Measurements from ENCODE around the gene FGF14. TPM values are rescaled to one million over a fixed set of nuclear protein-coding genes. Genes with fewer than 3 reads are reported as not detected.

Gene FGF14
- polyA plus RNA-seq, 1 donor (not counting 4 experiments of a cell fraction or from before 2014, with no cell fraction given): 0.09 TPM

DNA sequence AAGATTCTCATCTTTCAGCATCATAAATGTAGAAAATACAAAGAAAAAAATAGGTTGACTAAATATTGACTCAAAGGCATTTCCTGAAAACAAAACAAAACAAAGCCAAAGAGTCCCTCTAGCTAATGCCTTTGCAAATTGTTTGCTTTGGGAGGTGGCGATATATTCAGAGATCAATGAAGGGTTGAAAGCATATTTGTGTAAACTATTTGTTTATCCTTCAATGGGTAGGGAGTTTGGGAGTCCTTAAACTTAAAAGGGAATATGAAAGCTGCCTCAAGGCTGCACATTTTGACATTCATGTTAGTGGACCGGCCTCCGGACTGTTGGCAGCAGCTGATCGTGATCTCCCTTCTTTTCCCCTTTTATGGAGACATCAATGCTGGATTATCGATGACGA is 691.9 kb downstream of the FGF14 start:
- H3K9ac ChIP-seq (ENCODE audit: control insufficient read depth, extremely low read depth, insufficient read depth, low read length): no peak overlapping the region
- FAIRE-seq (no peak), DNase-seq (ENCODE audit: low read depth, low spot score) (no peak)
- H4K20me1 ChIP-seq (ENCODE audit: control insufficient read depth, extremely low read depth, insufficient read depth, low read length): no peaks in the 10 kb centered on the region
- H3K79me2 ChIP-seq (ENCODE audit: control insufficient read depth, insufficient read depth, low read length): no peaks in the 10 kb centered on the region
- no peak overlapping the region for H2AFZ ChIP-seq (ENCODE audit: control insufficient read depth, low read length)
- H3K4me1 ChIP-seq (ENCODE audit: control insufficient read depth, extremely low read depth, insufficient read depth, low read length): no peaks in the 10 kb centered on the region
- H3K9me1 ChIP-seq (ENCODE audit: control insufficient read depth, extremely low read depth, insufficient read depth, low read length): no peaks in the 10 kb centered on the region
- TF ChIP-seq, protein P1, sequence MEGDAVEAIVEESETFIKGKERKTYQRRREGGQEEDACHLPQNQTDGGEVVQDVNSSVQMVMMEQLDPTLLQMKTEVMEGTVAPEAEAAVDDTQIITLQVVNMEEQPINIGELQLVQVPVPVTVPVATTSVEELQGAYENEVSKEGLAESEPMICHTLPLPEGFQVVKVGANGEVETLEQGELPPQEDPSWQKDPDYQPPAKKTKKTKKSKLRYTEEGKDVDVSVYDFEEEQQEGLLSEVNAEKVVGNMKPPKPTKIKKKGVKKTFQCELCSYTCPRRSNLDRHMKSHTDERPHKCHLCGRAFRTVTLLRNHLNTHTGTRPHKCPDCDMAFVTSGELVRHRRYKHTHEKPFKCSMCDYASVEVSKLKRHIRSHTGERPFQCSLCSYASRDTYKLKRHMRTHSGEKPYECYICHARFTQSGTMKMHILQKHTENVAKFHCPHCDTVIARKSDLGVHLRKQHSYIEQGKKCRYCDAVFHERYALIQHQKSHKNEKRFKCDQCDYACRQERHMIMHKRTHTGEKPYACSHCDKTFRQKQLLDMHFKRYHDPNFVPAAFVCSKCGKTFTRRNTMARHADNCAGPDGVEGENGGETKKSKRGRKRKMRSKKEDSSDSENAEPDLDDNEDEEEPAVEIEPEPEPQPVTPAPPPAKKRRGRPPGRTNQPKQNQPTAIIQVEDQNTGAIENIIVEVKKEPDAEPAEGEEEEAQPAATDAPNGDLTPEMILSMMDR (optimal IDR thresholded peaks at IDR 0.05 in 1 of 3, IDR thresholded peaks at IDR 0.05 in 1 of 3, conservative IDR thresholded peaks at IDR 0.05 in 1 of 3; ENCODE audit: extremely low read depth in 1 of 3, insufficient read depth in 2 of 3, low read length in 3 of 3): no peak
- no peak for TF ChIP-seq EZH2 (IDR thresholded peaks at IDR 0.05; ENCODE audit: low read length)
- dilution Hi-C loops (cut with MboI; ENCODE audit: extremely low pct_ligation_motif_present, low sequenced_read_pairs): no loop called here
- H3K27me3 ChIP-seq (ENCODE audit: control insufficient read depth, extremely low read depth, insufficient read depth, low read length): no peaks in the 10 kb centered on the region
- no peak overlapping the region for H3K4me3 ChIP-seq (ENCODE audit: control insufficient read depth in 2 of 3, extremely low read depth in 1 of 3, insufficient read depth in 2 of 3, low read depth in 1 of 3, low read length in 3 of 3)
- H3K36me3 ChIP-seq (ENCODE audit: control insufficient read depth in 2 of 2, extremely low read depth in 1 of 2, insufficient read depth in 2 of 2, low read length in 2 of 2): no peaks in the 10 kb centered on the region
- H3K4me2 ChIP-seq (ENCODE audit: control insufficient read depth, extremely low read depth, insufficient read depth, low read depth, low read length): no peak overlapping the region
- no peaks in the 10 kb centered on the region for H3K9me3 ChIP-seq (ENCODE audit: control insufficient read depth, low read depth, low read length)
- H3K27ac ChIP-seq (ENCODE audit: control insufficient read depth, insufficient read depth, low read length): no peak overlapping the region

DNA sequence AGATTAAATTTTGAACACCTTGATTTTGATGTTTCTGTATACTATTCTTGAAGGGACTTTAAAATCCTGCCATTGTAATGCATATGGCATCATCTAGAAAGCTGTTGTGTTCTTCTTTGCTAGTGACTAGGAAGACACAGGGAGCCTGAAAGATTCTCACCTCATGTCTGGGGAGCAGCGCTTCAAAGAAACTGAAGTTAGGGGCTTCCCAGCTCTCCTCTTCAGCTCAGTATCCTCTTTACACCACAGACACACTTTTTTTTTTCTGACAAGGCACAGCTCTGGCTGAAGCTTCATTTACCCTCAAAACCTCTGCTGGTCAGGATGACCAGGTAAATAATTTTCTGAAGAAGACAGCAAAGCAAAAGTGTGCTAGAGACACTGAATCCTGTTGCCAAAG is 693.7 kb downstream of the FGF14 start:
- Histone ChIP-seq H3K79me2 (ENCODE audit: control insufficient read depth, insufficient read depth, low read length) (no peaks in the 10 kb centered on the region), H2AFZ (ENCODE audit: control insufficient read depth, low read length) (no peak overlapping the region), H3K27ac (ENCODE audit: control insufficient read depth, insufficient read depth, low read length) (no peak overlapping the region), H3K9me1 (ENCODE audit: control insufficient read depth, extremely low read depth, insufficient read depth, low read length) (no peaks in the 10 kb centered on the region), H3K4me2 (ENCODE audit: control insufficient read depth, extremely low read depth, insufficient read depth, low read depth, low read length) (no peak overlapping the region), H4K20me1 (ENCODE audit: control insufficient read depth, extremely low read depth, insufficient read depth, low read length) (no peaks in the 10 kb centered on the region), H3K4me3 (ENCODE audit: control insufficient read depth in 2 of 3, extremely low read depth in 1 of 3, insufficient read depth in 2 of 3, low read depth in 1 of 3, low read length in 3 of 3) (no peak overlapping the region), H3K9me3 (ENCODE audit: control insufficient read depth, low read depth, low read length) (no peaks in the 10 kb centered on the region), H3K36me3 (ENCODE audit: control insufficient read depth in 2 of 2, extremely low read depth in 1 of 2, insufficient read depth in 2 of 2, low read length in 2 of 2) (no peaks in the 10 kb centered on the region), H3K9ac (ENCODE audit: control insufficient read depth, extremely low read depth, insufficient read depth, low read length) (no peak overlapping the region), H3K27me3 (ENCODE audit: control insufficient read depth, extremely low read depth, insufficient read depth, low read length) (no peaks in the 10 kb centered on the region), H3K4me1 (ENCODE audit: control insufficient read depth, extremely low read depth, insufficient read depth, low read length) (no peaks in the 10 kb centered on the region)
- DNase-seq (ENCODE audit: low read depth, low spot score) (no peak), FAIRE-seq (no peak)
- TF ChIP-seq, protein P1 (optimal IDR thresholded peaks at IDR 0.05 in 1 of 3, IDR thresholded peaks at IDR 0.05 in 1 of 3, conservative IDR thresholded peaks at IDR 0.05 in 1 of 3; ENCODE audit: extremely low read depth in 1 of 3, insufficient read depth in 2 of 3, low read length in 3 of 3): no peak
- TF ChIP-seq EZH2 (IDR thresholded peaks at IDR 0.05; ENCODE audit: low read length): no peak
- dilution Hi-C loops (cut with MboI; ENCODE audit: extremely low pct_ligation_motif_present, low sequenced_read_pairs): no loop called here

Measured in keratinocyte (primary cell).